Uterus (tissue), 4 donors: ENCODE measurements around the gene PIH1D1. TPM values are rescaled to one million over a fixed set of nuclear protein-coding genes. Genes with fewer than 3 reads are reported as not detected.

Source experiments
- DNase-seq, 2 donors: peaks; one replicate each; pipeline ENCODE4 v3.0.0-alpha.2; 2019 to 2020
- H3K27ac ChIP-seq, 2 donors: fragments of 200-600 bp; sonication (generic); 1 replicate in 1 of 2; 2 replicates in 1 of 2; pipeline ENCODE4 v1.5.1; 2016 to 2018
- H3K27me3 ChIP-seq, 2 donors: fragments of 200-600 bp; sonication (generic); one replicate each; pipeline ENCODE4 v1.5.1; 2018 to 2019; ENCODE audit warnings: control low read depth in 1 of 2
- H3K36me3 ChIP-seq, 2 donors: fragments of 200-600 bp; sonication (generic); one replicate each; pipeline ENCODE4 v1.5.1; 2019; ENCODE audit warnings: control low read depth in 1 of 2
- H3K4me1 ChIP-seq, 2 donors: fragments of 200-600 bp; sonication (generic); one replicate each; pipeline ENCODE4 v1.5.1; 2018 to 2019; ENCODE audit warnings: control low read depth in 1 of 2
- H3K4me3 ChIP-seq, 2 donors: fragments of 200-600 bp; sonication (generic); 1 replicate in 1 of 2; 2 replicates in 1 of 2; pipeline ENCODE4 v1.5.1; 2018 to 2019; ENCODE audit warnings: mild to moderate bottlenecking in 1 of 2
- H3K9me3 ChIP-seq, 2 donors: fragments of 200-600 bp; sonication (generic); one replicate each; pipeline ENCODE4 v1.5.1; 2019; ENCODE audit warnings: control low read depth in 1 of 2
- CTCF ChIP-seq, 4 experiments: fragments of 200-600 bp in 2 of 4; fragments of 450-650 bp in 2 of 4; sonication (generic) in 2 of 4; IDR thresholded peaks; one replicate each; pipeline ENCODE4 v1.5.1; 2016 to 2019; ENCODE audit warnings: antibody characterized with exemption in 4 of 4, mild to moderate bottlenecking in 2 of 4, moderate library complexity in 1 of 4
- POLR2A ChIP-seq, 2 donors: fragments of 450-650 bp; IDR thresholded peaks; one replicate each; pipeline ENCODE4 v1.6.1; 2016; ENCODE audit warnings: antibody characterized with exemption in 2 of 2, mild to moderate bottlenecking in 1 of 2, moderate library complexity in 1 of 2
- intact Hi-C: fragments of 100-400 bp; cut with DNase I; formaldehyde crosslinking; loops from one replicate; pipeline ENCODE4 v1.15.1; 2023; ENCODE audit warnings: low total_unique reads
- total RNA-seq, 4 donors: library from RNA; depleted of rRNA in 3 of 4; stranded (reverse); fragments of >200 nt in 3 of 4; gene quantifications; one replicate each; pipeline versions ENCODE4 v1.1.0 to v1.2.4, GENCODE V29; 2014 to 2023
- donor health status: DM: yes; HTN: yes; CAD: no.

PIH1D1 gene
- total RNA-seq, 4 donors from 2014 or later, result 31.2 to 70.2 (median 46.5) TPM

GRCh38 chr19:49430172-49430677 lies 21.4 kb downstream of the PIH1D1 start:
- Histone ChIP-seq H3K27me3 (peaks cover 26 to 66% of the 10 kb centered on the region in 2 donors), H3K4me3 (no peak overlapping the region), H3K27ac (no peak overlapping the region), H3K4me1 (no peaks in the 10 kb centered on the region), H3K9me3 (no peaks in the 10 kb centered on the region), H3K36me3 (no peaks in the 10 kb centered on the region)
- no peak for DNase-seq
- TF ChIP-seq CTCF (IDR thresholded peaks at IDR 0.05), result no peak
- no peak for TF ChIP-seq POLR2A (IDR thresholded peaks at IDR 0.05)
- intact Hi-C loops, result loop anchor here (10.0 kb wide), 1 partner anchor 205 kb away; no protein-coding TSS in a partner anchor

- H3K27me3 ChIP-seq, result peaks cover 26 to 74% of the 10 kb centered on the region in 2 donors
- no peak overlapping the region for H3K27ac ChIP-seq
- H3K9me3 ChIP-seq, result no peaks in the 10 kb centered on the region
- no peak for TF ChIP-seq POLR2A (IDR thresholded peaks at IDR 0.05)
- TF ChIP-seq CTCF (IDR thresholded peaks at IDR 0.05), result no peak
- no peaks in the 10 kb centered on the region for H3K4me1 ChIP-seq
- no peaks in the 10 kb centered on the region for H3K36me3 ChIP-seq
- no peak for DNase-seq
- no peak overlapping the region for H3K4me3 ChIP-seq
- intact Hi-C loops, result no loop called here
Measured at GRCh38 chr19:49428547-49429451, 22.8 kb downstream of the PIH1D1 start.

- H3K27me3 ChIP-seq, result peaks cover 30 to 74% of the 10 kb centered on the region in 2 donors
- peaks cover 0 to under 1% of the 10 kb centered on the region in 2 donors for H3K4me1 ChIP-seq
- intact Hi-C loops, result no loop called here
- TF ChIP-seq POLR2A (IDR thresholded peaks at IDR 0.05) (no peak), CTCF (IDR thresholded peaks at IDR 0.05) (no peak)
- H3K36me3 ChIP-seq, result no peaks in the 10 kb centered on the region
- no peak overlapping the region for H3K27ac ChIP-seq
- H3K9me3 ChIP-seq, result no peaks in the 10 kb centered on the region
- no peak for DNase-seq
- no peak overlapping the region for H3K4me3 ChIP-seq
Measured at GRCh38 chr19:49427855-49428546, 23.6 kb downstream of the PIH1D1 start.

DNA sequence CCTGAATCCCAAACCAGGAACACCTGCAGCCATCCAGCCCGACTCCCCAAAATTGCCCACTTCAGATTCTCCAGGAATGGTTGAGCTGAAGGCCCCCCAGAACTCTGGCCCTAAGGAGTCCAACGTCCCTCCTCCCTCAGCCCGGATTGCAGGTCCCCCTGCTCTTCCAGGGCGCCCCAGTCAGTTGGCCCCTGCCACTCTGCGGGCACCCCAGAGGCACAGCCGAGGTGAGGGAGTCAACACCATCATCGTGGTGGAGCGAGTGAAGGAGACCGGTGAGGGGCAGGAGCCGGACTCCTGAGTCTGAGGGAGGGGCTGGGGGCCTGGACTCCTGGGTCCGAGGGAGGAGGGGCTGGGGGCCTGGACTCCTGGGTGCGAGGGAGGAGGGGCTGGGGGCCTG lies 24.3 kb downstream of the PIH1D1 start:
- H3K36me3 ChIP-seq, result no peaks in the 10 kb centered on the region
- intact Hi-C loops, result no loop called here
- peaks cover 0 to 7% of the 10 kb centered on the region in 2 donors for H3K4me1 ChIP-seq
- no peak overlapping the region for H3K27ac ChIP-seq
- no peaks in the 10 kb centered on the region for H3K9me3 ChIP-seq
- H3K27me3 ChIP-seq, result peaks cover 29 to 74% of the 10 kb centered on the region in 2 donors
- H3K4me3 ChIP-seq, result no peak overlapping the region
- no peak for TF ChIP-seq CTCF (IDR thresholded peaks at IDR 0.05)
- TF ChIP-seq POLR2A (IDR thresholded peaks at IDR 0.05), result no peak
- DNase-seq, result no peak
